Panc1 (cell line): ENCODE data around the gene BEST3. TPM values are rescaled to one million over a fixed set of nuclear protein-coding genes. Genes with fewer than 3 reads are reported as not detected.
"Not testable (repeated sequence)": the region's sequence is repeated elsewhere in the genome, so short reads cannot be mapped to it uniquely, and the experiment has no call there.

Source experiments
- ATAC-seq: fragments of 200-7000 bp; cut with Tn5 transposase; 2 replicates; pipeline ENCODE4 v1.9.1; 2020; ENCODE audit warnings: mild to moderate bottlenecking, moderate library complexity
- BruUV-seq: library from RNA; stranded (reverse); fragments of 400-500 nt; replicated peaks from 2 replicates; lab custom pipeline; 2021; lab: Mats Ljungman, UMichigan
- CTCF ChIA-PET: fragments of 300-600 bp; sonication (Branson Sonifier 250); formaldehyde crosslinking; loops from one replicate; lab custom pipeline; 2022; ENCODE audit warnings: antibody characterized with exemption; lab: Charles Lee
- POLR2A ChIA-PET: fragments of 300-600 bp; sonication (Branson Sonifier 250); formaldehyde crosslinking; loops from one replicate; lab custom pipeline; 2022; ENCODE audit warnings: antibody characterized with exemption; lab: Charles Lee
- DNase-seq: peaks from one replicate; pipeline ENCODE4 v3.0.0-alpha.2; 2010; ENCODE audit warnings: low read depth, low spot score
- H3K27ac ChIP-seq: 2 replicates; pipeline ENCODE4 v1.5.1; 2011; ENCODE audit warnings: mild to moderate bottlenecking, low read length, inconsistent platforms
- H3K27me3 ChIP-seq: fragments of 200-500 bp; sonication (Bioruptor generic); 2 replicates; pipeline ENCODE4 v1.6.0; 2014; ENCODE audit warnings: low read length, inconsistent platforms; ENCODE audit not compliant: control insufficient read depth, insufficient read depth
- H3K36me3 ChIP-seq: fragments of 200-500 bp; sonication (Bioruptor generic); 2 replicates; pipeline ENCODE4 v1.5.1; 2014; ENCODE audit warnings: inconsistent platforms, mild to moderate bottlenecking, low read length, moderate library complexity; ENCODE audit not compliant: control insufficient read depth, insufficient read depth
- H3K4me1 ChIP-seq: 2 replicates; pipeline ENCODE4 v1.5.1; 2011; ENCODE audit warnings: inconsistent platforms, mild to moderate bottlenecking, low read length, moderate library complexity; ENCODE audit not compliant: control insufficient read depth, insufficient read depth
- H3K4me3 ChIP-seq, 2 experiments: 2 replicates each; pipeline ENCODE4 v1.5.1; 2011 to 2012; ENCODE audit warnings: low read depth in 2 of 2, low read length in 2 of 2, mild to moderate bottlenecking in 2 of 2, inconsistent platforms in 1 of 2, moderate library complexity in 1 of 2
- H3K9me3 ChIP-seq: fragments of 200-500 bp; sonication (Bioruptor generic); 2 replicates; pipeline ENCODE4 v1.5.1; 2014; ENCODE audit warnings: low read depth, mild to moderate bottlenecking, inconsistent platforms, low read length, moderate library complexity; ENCODE audit not compliant: control insufficient read depth, insufficient read depth
- POLR2AphosphoS5 ChIP-seq: IDR thresholded peaks from 2 replicates; pipeline ENCODE4 v1.6.1; 2012; ENCODE audit warnings: mild to moderate bottlenecking, low read depth, low read length, moderate library complexity
- SIN3A ChIP-seq: IDR thresholded peaks from 2 replicates; pipeline ENCODE4 v1.6.1; 2012; ENCODE audit warnings: low read depth, mild to moderate bottlenecking, low read length, moderate library complexity, borderline replicate concordance; ENCODE audit not compliant: insufficient read depth
- TCF7L2 ChIP-seq: IDR thresholded peaks from 2 replicates; pipeline ENCODE4 v1.6.1; 2011; ENCODE audit warnings: mild to moderate bottlenecking, low read depth, low read length, inconsistent platforms
- in situ Hi-C: cut with HindIII; loops from 2 replicates; pipeline ENCODE4 v1.10.0; 2016; ENCODE audit warnings: low sequenced_read_pairs, low pct_unique_long_range_greater_than_20kb
- intact Hi-C: fragments of 100-400 bp; cut with micrococcal nuclease; formaldehyde crosslinking; loops from one replicate; pipeline ENCODE4 v1.10.0; 2022; ENCODE audit not compliant: unreplicated experiment
- total RNA-seq: library from RNA; stranded (reverse); gene quantifications from one replicate; pipeline ENCODE4 v1.2.1, GENCODE V29; 2021; ENCODE audit not compliant: unreplicated experiment
- TF ChIP-seq, protein P1 (sequence below): fragments of 450-650 bp; IDR thresholded peaks from 2 replicates; pipeline ENCODE4 v1.5.1; 2017; ENCODE audit warnings: mild to moderate bottlenecking
- TF ChIP-seq, protein P2 (sequence below), 2 experiments: IDR thresholded peaks; 2 replicates each; pipeline ENCODE4 v1.6.1; 2011 to 2012; ENCODE audit warnings: low read depth in 2 of 2, control low read depth in 1 of 2, low read length in 1 of 2, mild to moderate bottlenecking in 1 of 2, moderate library complexity in 1 of 2; ENCODE audit not compliant: insufficient read depth in 1 of 2

Gene BEST3
- total RNA-seq, 1 experiment from 2014 or later = 0.67 TPM

DNA sequence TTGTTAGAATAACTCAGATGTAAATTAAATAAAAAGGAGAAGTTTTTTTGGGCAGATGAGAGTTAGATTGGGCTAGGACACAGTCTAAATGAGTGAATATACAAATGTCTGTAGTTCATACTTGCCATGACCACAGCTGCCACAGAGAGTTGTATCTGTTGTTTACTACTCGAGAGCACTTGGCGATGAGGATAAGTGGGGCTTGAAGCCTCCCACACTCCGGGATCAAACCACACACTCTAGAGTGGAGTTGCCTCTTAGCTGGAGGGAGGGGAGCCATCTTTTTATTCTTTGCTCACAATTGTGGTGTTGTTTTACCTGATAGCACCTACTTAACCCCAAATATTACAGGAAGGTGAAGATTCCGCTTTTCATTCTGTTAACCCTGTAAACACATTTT lies 27.5 kb downstream of the BEST3 start:
- Histone ChIP-seq H3K4me1 (no peaks in the 10 kb centered on the region), H3K27ac (no peak overlapping the region), H3K27me3 (no peaks in the 10 kb centered on the region), H3K36me3 (no peaks in the 10 kb centered on the region), H3K9me3 (no peaks in the 10 kb centered on the region), H3K4me3 (no peak overlapping the region)
- ATAC-seq (no peak), DNase-seq (no peak)
- ChIA-PET POLR2A (no interaction called here), CTCF (no interaction called here)
- in situ Hi-C loops (no loop called here), intact Hi-C loops (no loop called here)
- TF ChIP-seq, protein P1, sequence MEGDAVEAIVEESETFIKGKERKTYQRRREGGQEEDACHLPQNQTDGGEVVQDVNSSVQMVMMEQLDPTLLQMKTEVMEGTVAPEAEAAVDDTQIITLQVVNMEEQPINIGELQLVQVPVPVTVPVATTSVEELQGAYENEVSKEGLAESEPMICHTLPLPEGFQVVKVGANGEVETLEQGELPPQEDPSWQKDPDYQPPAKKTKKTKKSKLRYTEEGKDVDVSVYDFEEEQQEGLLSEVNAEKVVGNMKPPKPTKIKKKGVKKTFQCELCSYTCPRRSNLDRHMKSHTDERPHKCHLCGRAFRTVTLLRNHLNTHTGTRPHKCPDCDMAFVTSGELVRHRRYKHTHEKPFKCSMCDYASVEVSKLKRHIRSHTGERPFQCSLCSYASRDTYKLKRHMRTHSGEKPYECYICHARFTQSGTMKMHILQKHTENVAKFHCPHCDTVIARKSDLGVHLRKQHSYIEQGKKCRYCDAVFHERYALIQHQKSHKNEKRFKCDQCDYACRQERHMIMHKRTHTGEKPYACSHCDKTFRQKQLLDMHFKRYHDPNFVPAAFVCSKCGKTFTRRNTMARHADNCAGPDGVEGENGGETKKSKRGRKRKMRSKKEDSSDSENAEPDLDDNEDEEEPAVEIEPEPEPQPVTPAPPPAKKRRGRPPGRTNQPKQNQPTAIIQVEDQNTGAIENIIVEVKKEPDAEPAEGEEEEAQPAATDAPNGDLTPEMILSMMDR = no peak
- BruUV-seq = no TSS peak

DNA sequence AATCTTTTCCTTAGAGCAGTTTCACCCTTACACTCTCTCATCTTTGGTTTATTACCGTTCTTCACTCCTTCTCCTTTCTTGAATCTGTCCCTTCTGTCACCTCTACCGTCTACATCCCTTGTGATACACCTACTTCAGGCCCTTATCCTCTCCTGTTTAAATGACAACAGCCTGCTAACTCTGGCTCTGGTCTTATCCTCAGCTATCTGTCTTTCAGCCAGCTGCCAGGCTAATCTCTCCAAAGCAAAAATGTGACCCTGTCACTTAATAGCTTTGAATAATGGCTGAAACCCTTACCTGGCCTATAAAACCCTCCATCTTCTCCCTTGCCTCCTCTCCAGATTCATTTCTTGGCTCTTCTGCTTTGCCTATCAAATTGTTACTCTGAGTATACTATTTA lies 32.3 kb downstream of the BEST3 start:
- no TSS peak for BruUV-seq
- H3K27ac ChIP-seq = no peak overlapping the region
- intact Hi-C loops (no loop called here), in situ Hi-C loops (no loop called here)
- no peaks in the 10 kb centered on the region; the same call in 1 of the 2 replicates for H3K4me1 ChIP-seq
- no peak overlapping the region for H3K4me3 ChIP-seq
- TF ChIP-seq TCF7L2 = no peak
- no peak for TF ChIP-seq SIN3A
- TF ChIP-seq, protein P2, sequence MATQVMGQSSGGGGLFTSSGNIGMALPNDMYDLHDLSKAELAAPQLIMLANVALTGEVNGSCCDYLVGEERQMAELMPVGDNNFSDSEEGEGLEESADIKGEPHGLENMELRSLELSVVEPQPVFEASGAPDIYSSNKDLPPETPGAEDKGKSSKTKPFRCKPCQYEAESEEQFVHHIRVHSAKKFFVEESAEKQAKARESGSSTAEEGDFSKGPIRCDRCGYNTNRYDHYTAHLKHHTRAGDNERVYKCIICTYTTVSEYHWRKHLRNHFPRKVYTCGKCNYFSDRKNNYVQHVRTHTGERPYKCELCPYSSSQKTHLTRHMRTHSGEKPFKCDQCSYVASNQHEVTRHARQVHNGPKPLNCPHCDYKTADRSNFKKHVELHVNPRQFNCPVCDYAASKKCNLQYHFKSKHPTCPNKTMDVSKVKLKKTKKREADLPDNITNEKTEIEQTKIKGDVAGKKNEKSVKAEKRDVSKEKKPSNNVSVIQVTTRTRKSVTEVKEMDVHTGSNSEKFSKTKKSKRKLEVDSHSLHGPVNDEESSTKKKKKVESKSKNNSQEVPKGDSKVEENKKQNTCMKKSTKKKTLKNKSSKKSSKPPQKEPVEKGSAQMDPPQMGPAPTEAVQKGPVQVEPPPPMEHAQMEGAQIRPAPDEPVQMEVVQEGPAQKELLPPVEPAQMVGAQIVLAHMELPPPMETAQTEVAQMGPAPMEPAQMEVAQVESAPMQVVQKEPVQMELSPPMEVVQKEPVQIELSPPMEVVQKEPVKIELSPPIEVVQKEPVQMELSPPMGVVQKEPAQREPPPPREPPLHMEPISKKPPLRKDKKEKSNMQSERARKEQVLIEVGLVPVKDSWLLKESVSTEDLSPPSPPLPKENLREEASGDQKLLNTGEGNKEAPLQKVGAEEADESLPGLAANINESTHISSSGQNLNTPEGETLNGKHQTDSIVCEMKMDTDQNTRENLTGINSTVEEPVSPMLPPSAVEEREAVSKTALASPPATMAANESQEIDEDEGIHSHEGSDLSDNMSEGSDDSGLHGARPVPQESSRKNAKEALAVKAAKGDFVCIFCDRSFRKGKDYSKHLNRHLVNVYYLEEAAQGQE (IDR thresholded peaks at IDR 0.05; ENCODE audit: insufficient read depth in 1 of 2, low read depth in 2 of 2, low read length in 1 of 2) = no peak
- TF ChIP-seq, protein P1 = no peak
- TF ChIP-seq POLR2AphosphoS5 = no peak
- H3K36me3 ChIP-seq = no peaks in the 10 kb centered on the region
- H3K9me3 ChIP-seq = no peaks in the 10 kb centered on the region
- ChIA-PET CTCF (no interaction called here), POLR2A (no interaction called here)
- ATAC-seq = no peak
- no peaks in the 10 kb centered on the region for H3K27me3 ChIP-seq
- no peak for DNase-seq

DNA sequence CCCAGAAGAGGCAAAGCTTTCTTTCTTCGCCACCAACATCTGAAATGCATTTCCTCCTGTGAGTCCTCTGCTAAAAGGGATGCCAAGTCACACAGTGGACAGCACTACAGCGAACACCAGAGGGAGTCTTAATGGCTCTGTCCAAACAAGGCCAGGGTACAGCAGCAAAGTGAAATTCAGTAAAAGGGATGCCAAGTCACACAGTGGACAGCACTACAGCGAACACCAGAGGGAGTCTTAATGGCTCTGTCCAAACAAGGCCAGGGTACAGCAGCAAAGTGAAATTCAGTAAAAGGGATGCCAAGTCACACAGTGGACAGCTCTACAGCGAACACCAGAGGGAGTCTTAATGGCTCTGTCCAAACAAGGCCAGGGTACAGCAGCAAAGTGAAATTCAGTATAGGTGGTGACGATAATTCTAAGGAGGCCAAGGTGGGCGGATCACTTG lies 34.1 kb downstream of the BEST3 start:
- H3K9me3 ChIP-seq, H3K36me3 ChIP-seq, POLR2A ChIA-PET, intact Hi-C loops, DNase-seq, H3K4me3 ChIP-seq, H3K27ac ChIP-seq, in situ Hi-C loops, BruUV-seq, H3K4me1 ChIP-seq, CTCF ChIA-PET, H3K27me3 ChIP-seq: not testable (repeated sequence)
- ATAC-seq = peak; percentile 79
- TF ChIP-seq, protein P1 = peak; percentile 30
